CD4-positive, alpha-beta memory T cell (primary cell): Measurements from ENCODE around the gene CMTM8. TPM values are rescaled to one million over a fixed set of nuclear protein-coding genes. Genes with fewer than 3 reads are reported as not detected.
A peak's percentile ranks its signal among the peaks of the same experiment; 100 is the strongest.

Source experiments
- CTCF ChIA-PET: fragments of 350-600 bp; sonication (Branson Sonifier 250); formaldehyde crosslinking; loops from one replicate; lab custom pipeline; 2021; ENCODE audit warnings: inconsistent platforms; ENCODE audit not compliant: partially characterized antibody; lab: Charles Lee
- POLR2A ChIA-PET: fragments of 350-600 bp; sonication (Branson Sonifier 250); formaldehyde crosslinking; loops from one replicate; lab custom pipeline; 2021; ENCODE audit not compliant: partially characterized antibody; lab: Charles Lee
- DNase-seq, 5 donors: peaks; one replicate each; pipeline versions ENCODE4 v3.0.0 to v3.0.0-alpha.2; 2020 to 2022; ENCODE audit warnings: mixed read lengths in 1 of 5
- H3K27ac ChIP-seq: one replicate; pipeline ENCODE4 v1.7.0; 2013; ENCODE audit warnings: low read depth, low read length
- H3K27me3 ChIP-seq: 2 replicates; pipeline ENCODE4 v1.7.0; 2013; ENCODE audit warnings: mild to moderate bottlenecking, low read length, moderate library complexity; ENCODE audit not compliant: insufficient read depth
- H3K36me3 ChIP-seq: 2 replicates; pipeline ENCODE4 v1.7.0; 2013; ENCODE audit warnings: mild to moderate bottlenecking, low read length, moderate library complexity; ENCODE audit not compliant: insufficient read depth
- H3K4me1 ChIP-seq: 2 replicates; pipeline ENCODE4 v1.7.0; 2013; ENCODE audit warnings: mild to moderate bottlenecking, low read length, moderate library complexity; ENCODE audit not compliant: insufficient read depth
- H3K4me3 ChIP-seq, 2 donors: one replicate each; pipeline ENCODE4 v1.7.0; 2013; ENCODE audit warnings: low read length in 2 of 2, mild to moderate bottlenecking in 1 of 2
- H3K9me3 ChIP-seq, 2 donors: one replicate each; pipeline ENCODE4 v1.7.0; 2013; ENCODE audit warnings: low read length in 2 of 2, control low read depth in 1 of 2; ENCODE audit not compliant: control insufficient read depth in 1 of 2
- H3K27ac Mint-ChIP-seq, 7 donors: one replicate each; pipeline ENCODE4 v1.8.0; 2020 to 2021; ENCODE audit warnings: mixed read lengths in 7 of 7, mild to moderate bottlenecking in 6 of 7, inconsistent platforms in 3 of 7, moderate library complexity in 3 of 7
- H3K27me3 Mint-ChIP-seq, 2 donors: one replicate each; pipeline ENCODE4 v1.8.0; 2020 to 2021; ENCODE audit warnings: mixed read lengths in 2 of 2
- H3K36me3 Mint-ChIP-seq, 2 donors: one replicate each; pipeline ENCODE4 v1.8.0; 2020 to 2021; ENCODE audit warnings: mixed read lengths in 2 of 2, inconsistent platforms in 1 of 2, mild to moderate bottlenecking in 1 of 2
- H3K4me1 Mint-ChIP-seq, 4 donors: one replicate each; pipeline ENCODE4 v1.8.0; 2020 to 2021; ENCODE audit warnings: mixed read lengths in 4 of 4, mild to moderate bottlenecking in 1 of 4
- H3K4me3 Mint-ChIP-seq, 8 donors: one replicate each; pipeline ENCODE4 v1.8.0; 2020 to 2021; ENCODE audit warnings: mixed read lengths in 8 of 8, mild to moderate bottlenecking in 7 of 8, moderate library complexity in 6 of 8, inconsistent platforms in 3 of 8
- H3K9me3 Mint-ChIP-seq, 8 donors: one replicate each; pipeline ENCODE4 v1.8.0; 2020 to 2021; ENCODE audit warnings: mixed read lengths in 8 of 8, mild to moderate bottlenecking in 5 of 8, inconsistent platforms in 3 of 8, moderate library complexity in 1 of 8
- intact Hi-C: fragments of 100-400 bp; cut with micrococcal nuclease; formaldehyde crosslinking; loops from one replicate; pipeline ENCODE4 v1.15.1; 2023
- polyA plus RNA-seq, 2 donors: library from polyadenylated mRNA; unstranded; fragments of 300-500 nt; fragmentation: Illumina TruSeq; gene quantifications; one replicate each; pipeline ENCODE4 v1.2.3, GENCODE V29; 2021
- total RNA-seq, 2 experiments: library from RNA; stranded (reverse); gene quantifications; one replicate each; pipeline ENCODE4 v1.2.3, GENCODE V29; 2021

Gene CMTM8
- total and polyA plus RNA-seq, 4 experiments from 2014 or later = 11.9 to 17.8 (median 14.8) TPM

- Mint-ChIP-seq H3K4me3 (peak overlapping the region; percentile 37 to 82 (median 72)), H3K27ac (peak overlapping the region; percentile 83 to 97 (median 93)), H3K27me3 (no peaks in the 10 kb centered on the region), H3K4me1 (peaks cover 51 to 84% (median 71%) of the 10 kb centered on the region in 4 donors), H3K9me3 (peaks cover 0 to 4% (median 0%) of the 10 kb centered on the region in 8 donors), H3K36me3 (no peaks in the 10 kb centered on the region)
- POLR2A ChIA-PET = interaction anchor here (0.9 to 4.3 kb wide), 18 partner anchors 10 to 1645 kb away, joined by 3 to 50 read pairs (median 4); partner anchors contain the start of gene CMTM8
- intact Hi-C loops = loop anchor here (1.0 kb wide), 1 partner anchor 11 kb away; no protein-coding TSS in a partner anchor
- Histone ChIP-seq H3K36me3 (no peaks in the 10 kb centered on the region), H3K27ac (peak overlapping the region; percentile 60), H3K4me3 (peak overlapping the region in 1 of 2 donors; percentile 27), H3K4me1 (peaks cover 75% of the 10 kb centered on the region), H3K27me3 (no peaks in the 10 kb centered on the region), H3K9me3 (no peaks in the 10 kb centered on the region)
- DNase-seq = no peak
- CTCF ChIA-PET = interaction anchor here (0.7 to 4.9 kb wide), 10 partner anchors 10 to 165 kb away, joined by 3 to 45 read pairs (median 4); no protein-coding TSS in a partner anchor
Measured at GRCh38 chr3:32302601-32303398, 64.3 kb downstream of the CMTM8 start.

- H3K4me1 Mint-ChIP-seq = peaks cover 50 to 84% (median 68%) of the 10 kb centered on the region in 4 donors
- Histone ChIP-seq H3K9me3 (no peaks in the 10 kb centered on the region), H3K36me3 (no peaks in the 10 kb centered on the region), H3K4me3 (no peak overlapping the region), H3K27me3 (no peaks in the 10 kb centered on the region), H3K27ac (peak overlapping the region; percentile 60), H3K4me1 (peaks cover 72% of the 10 kb centered on the region)
- CTCF ChIA-PET = interaction anchor here (0.7 to 4.9 kb wide), 9 partner anchors 10 to 165 kb away, joined by 3 to 45 read pairs (median 5); no protein-coding TSS in a partner anchor
- intact Hi-C loops = loop anchor here (1.0 kb wide), 1 partner anchor 10 kb away; no protein-coding TSS in a partner anchor
- peak in 4 of 5 donors; percentile 48 to 61 (median 54) for DNase-seq
- H3K36me3 Mint-ChIP-seq = peaks cover 0 to 3% of the 10 kb centered on the region in 2 donors
- H3K27ac Mint-ChIP-seq = peak overlapping the region; percentile 83 to 97 (median 93)
- H3K9me3 Mint-ChIP-seq = peaks cover 0 to 4% (median 0%) of the 10 kb centered on the region in 8 donors
- POLR2A ChIA-PET = interaction anchor here (0.9 to 4.3 kb wide), 16 partner anchors 8 to 1645 kb away, joined by 3 to 50 read pairs (median 4); partner anchors contain the start of gene CMTM8
- H3K4me3 Mint-ChIP-seq = peak overlapping the region; percentile 37 to 82 (median 72)
- H3K27me3 Mint-ChIP-seq = no peaks in the 10 kb centered on the region
Measured at GRCh38 chr3:32303399-32303747, 64.9 kb downstream of the CMTM8 start.

- H3K9me3 ChIP-seq = no peaks in the 10 kb centered on the region
- peaks cover 69% of the 10 kb centered on the region for H3K4me1 ChIP-seq
- POLR2A ChIA-PET = interaction anchor here (0.7 to 4.3 kb wide), 15 partner anchors 8 to 1646 kb away, joined by 3 to 50 read pairs (median 4); no protein-coding TSS in a partner anchor
- Mint-ChIP-seq H3K27ac (peak overlapping the region; percentile 37 to 91 (median 75)), H3K36me3 (peaks cover 0 to 3% of the 10 kb centered on the region in 2 donors), H3K4me1 (peaks cover 49 to 86% (median 64%) of the 10 kb centered on the region in 4 donors), H3K27me3 (no peaks in the 10 kb centered on the region), H3K4me3 (peak overlapping the region in 6 of 8 donors; percentile 3 to 52 (median 26)), H3K9me3 (peaks cover 0 to 4% (median 0%) of the 10 kb centered on the region in 8 donors)
- H3K27ac ChIP-seq = peak overlapping the region; percentile 60
- intact Hi-C loops = loop anchor here (1.0 kb wide), 1 partner anchor 9 kb away; no protein-coding TSS in a partner anchor
- CTCF ChIA-PET = interaction anchor here (1.0 to 4.9 kb wide), 10 partner anchors 9 to 164 kb away, joined by 3 to 45 read pairs (median 6); no protein-coding TSS in a partner anchor
- no peaks in the 10 kb centered on the region for H3K27me3 ChIP-seq
- no peak overlapping the region for H3K4me3 ChIP-seq
- H3K36me3 ChIP-seq = no peaks in the 10 kb centered on the region
- no peak for DNase-seq
Measured at GRCh38 chr3:32303977-32304881, 65.7 kb downstream of the CMTM8 start.

- Histone ChIP-seq H3K27ac (no peak overlapping the region), H3K9me3 (no peaks in the 10 kb centered on the region), H3K4me1 (peaks cover 58% of the 10 kb centered on the region), H3K27me3 (no peaks in the 10 kb centered on the region), H3K36me3 (no peaks in the 10 kb centered on the region), H3K4me3 (no peak overlapping the region)
- H3K4me1 Mint-ChIP-seq = peaks cover 43 to 83% (median 61%) of the 10 kb centered on the region in 4 donors
- ChIA-PET CTCF (interaction anchor here (1.0 to 4.9 kb wide), 7 partner anchors 8 to 162 kb away, joined by 3 to 45 read pairs (median 6); no protein-coding TSS in a partner anchor), POLR2A (interaction anchor here (1.2 to 4.3 kb wide), 3 partner anchors 7 to 19 kb away, joined by 3 to 50 read pairs (median 15); no protein-coding TSS in a partner anchor)
- peaks cover 0 to 3% of the 10 kb centered on the region in 2 donors for H3K36me3 Mint-ChIP-seq
- H3K9me3 Mint-ChIP-seq = peaks cover 0 to 4% (median 0%) of the 10 kb centered on the region in 8 donors
- H3K4me3 Mint-ChIP-seq = no peak overlapping the region
- DNase-seq = no peak
- no peaks in the 10 kb centered on the region for H3K27me3 Mint-ChIP-seq
- peak overlapping the region in 3 of 7 donors; percentile 26 to 88 (median 61) for H3K27ac Mint-ChIP-seq
- intact Hi-C loops = no loop called here
Measured at GRCh38 chr3:32305361-32305876, 66.9 kb downstream of the CMTM8 start.

- no peak overlapping the region for H3K4me3 ChIP-seq
- POLR2A ChIA-PET = interaction anchor here (1.0 to 4.0 kb wide), 2 partner anchors 8 to 29 kb away, joined by 3 to 15 read pairs; no protein-coding TSS in a partner anchor
- Mint-ChIP-seq H3K4me1 (peaks cover 43 to 80% (median 59%) of the 10 kb centered on the region in 4 donors), H3K36me3 (peaks cover 0 to 3% of the 10 kb centered on the region in 2 donors), H3K4me3 (peak overlapping the region in 2 of 8 donors; percentile 18 to 26), H3K27ac (peak overlapping the region in 4 of 7 donors; percentile 29 to 73 (median 44)), H3K27me3 (no peaks in the 10 kb centered on the region), H3K9me3 (peaks cover 0 to 4% (median 0%) of the 10 kb centered on the region in 8 donors)
- intact Hi-C loops = no loop called here
- H3K4me1 ChIP-seq = peaks cover 53% of the 10 kb centered on the region
- CTCF ChIA-PET = no interaction called here
- no peak overlapping the region for H3K27ac ChIP-seq
- H3K9me3 ChIP-seq = no peaks in the 10 kb centered on the region
- DNase-seq = no peak
- no peaks in the 10 kb centered on the region for H3K36me3 ChIP-seq
- H3K27me3 ChIP-seq = no peaks in the 10 kb centered on the region
Measured at GRCh38 chr3:32306072-32306471, 67.6 kb downstream of the CMTM8 start.

- peaks cover 0 to 3% of the 10 kb centered on the region in 2 donors for H3K36me3 Mint-ChIP-seq
- H3K27me3 ChIP-seq = no peaks in the 10 kb centered on the region
- H3K4me3 Mint-ChIP-seq = peak overlapping the region in 1 of 8 donors; percentile 9
- peak overlapping the region in 3 of 7 donors; percentile 30 to 58 (median 36) for H3K27ac Mint-ChIP-seq
- ChIA-PET CTCF (interaction anchor here (0.5 to 2.3 kb wide), 8 partner anchors 9 to 130 kb away, joined by 3 to 9 read pairs (median 4); no protein-coding TSS in a partner anchor), POLR2A (interaction anchor here (1.0 to 4.0 kb wide), 3 partner anchors 10 to 28 kb away, joined by 3 to 15 read pairs (median 4); no protein-coding TSS in a partner anchor)
- peaks cover 41% of the 10 kb centered on the region for H3K4me1 ChIP-seq
- H3K27ac ChIP-seq = no peak overlapping the region
- no peak for DNase-seq
- peaks cover 43 to 78% (median 55%) of the 10 kb centered on the region in 4 donors for H3K4me1 Mint-ChIP-seq
- no peaks in the 10 kb centered on the region for H3K9me3 ChIP-seq
- H3K27me3 Mint-ChIP-seq = no peaks in the 10 kb centered on the region
- peaks cover 0 to 4% (median 0%) of the 10 kb centered on the region in 8 donors for H3K9me3 Mint-ChIP-seq
- intact Hi-C loops = no loop called here
- H3K36me3 ChIP-seq = no peaks in the 10 kb centered on the region
- H3K4me3 ChIP-seq = no peak overlapping the region
Measured at GRCh38 chr3:32307591-32307990, 69.1 kb downstream of the CMTM8 start.
